ENCODE data around the gene TAAR8. TPM values are rescaled to one million over a fixed set of nuclear protein-coding genes. Genes with fewer than 3 reads are reported as not detected.

Gene TAAR8
- total RNA-seq = not detected

GRCh38 chr6:132552372-132552771 is at the start of gene TAAR8:
TAAR8 (plus strand) TSS chr6:132552672; CDS start chr6:132552693, 21 bp downstream.

DNA sequence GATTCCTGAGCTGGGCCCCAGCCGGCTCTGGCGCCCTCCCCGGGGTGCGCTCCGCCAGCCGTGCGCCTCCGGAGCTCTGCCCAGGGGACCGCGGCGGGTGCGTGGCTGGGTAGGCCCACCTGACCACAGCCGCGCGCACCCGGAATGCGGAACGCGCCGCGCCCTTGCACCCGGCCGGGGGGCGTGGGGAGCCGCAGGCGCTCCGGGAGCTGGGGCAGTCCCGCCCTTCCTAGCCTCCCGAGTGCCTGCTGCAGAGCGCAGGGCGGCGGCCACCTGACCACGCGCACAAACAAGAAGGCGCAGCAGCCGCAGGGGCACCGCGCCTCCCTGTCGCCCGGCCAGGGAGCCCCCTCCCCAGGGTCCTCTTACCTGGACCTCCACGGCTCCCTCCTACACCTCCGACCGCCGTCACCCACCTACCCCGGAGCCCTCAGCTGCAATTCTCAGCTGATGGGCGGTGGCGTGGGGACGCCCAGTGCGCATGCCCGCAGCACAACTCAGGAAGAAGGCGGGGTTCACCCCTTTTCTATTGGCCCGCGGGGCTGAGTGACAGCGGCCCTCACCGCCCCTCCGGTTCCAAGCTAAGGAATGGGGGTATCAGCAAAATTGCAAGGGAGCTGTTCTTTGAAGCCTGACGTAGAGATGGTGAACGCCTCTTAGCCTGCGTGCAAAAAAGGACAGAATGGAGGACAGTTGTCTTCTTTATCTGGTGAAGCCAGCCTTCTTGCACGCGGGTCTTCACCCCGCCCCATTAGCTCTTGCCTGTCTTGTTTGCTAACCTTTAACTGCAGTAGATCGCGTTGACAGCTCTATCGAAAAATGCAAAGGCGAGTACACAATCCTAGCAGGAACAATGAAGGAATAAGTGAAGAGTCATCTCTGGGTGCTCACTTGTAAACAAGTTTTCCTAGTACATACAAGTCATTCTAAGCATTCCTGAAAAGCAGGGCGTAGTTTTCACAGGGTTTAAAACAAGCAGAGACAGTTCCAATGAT is 39.5 kb upstream of the TAAR8 start, which contains the start of gene STX7:
Gene STX7 (minus strand): TSS at position 479 of the 995 bp plus-strand sequence. CDS start 9,586 bp downstream, outside the sequence.

DNA sequence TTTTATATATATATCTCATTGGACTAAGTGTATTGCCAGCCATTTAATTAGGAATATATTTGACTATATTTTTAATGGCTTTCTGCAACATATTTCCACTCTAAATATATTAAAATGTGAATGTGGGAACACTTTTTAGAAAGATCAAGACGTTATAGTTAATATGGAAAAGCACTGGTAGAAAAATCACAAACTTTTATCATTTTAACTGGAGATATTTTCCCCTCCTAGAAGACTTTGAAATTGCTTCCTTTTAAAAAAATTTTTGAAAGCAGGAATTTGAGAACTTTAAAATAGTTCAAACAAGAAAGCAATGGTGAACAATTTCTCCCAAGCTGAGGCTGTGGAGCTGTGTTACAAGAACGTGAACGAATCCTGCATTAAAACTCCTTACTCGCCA is 14.5 kb upstream of the TAAR8 start, which contains the start of gene TAAR9:
Gene TAAR9 (plus strand): TSS at position 301 of the 400 bp plus-strand sequence. CDS start 13 bp downstream, at position 314.

DNA sequence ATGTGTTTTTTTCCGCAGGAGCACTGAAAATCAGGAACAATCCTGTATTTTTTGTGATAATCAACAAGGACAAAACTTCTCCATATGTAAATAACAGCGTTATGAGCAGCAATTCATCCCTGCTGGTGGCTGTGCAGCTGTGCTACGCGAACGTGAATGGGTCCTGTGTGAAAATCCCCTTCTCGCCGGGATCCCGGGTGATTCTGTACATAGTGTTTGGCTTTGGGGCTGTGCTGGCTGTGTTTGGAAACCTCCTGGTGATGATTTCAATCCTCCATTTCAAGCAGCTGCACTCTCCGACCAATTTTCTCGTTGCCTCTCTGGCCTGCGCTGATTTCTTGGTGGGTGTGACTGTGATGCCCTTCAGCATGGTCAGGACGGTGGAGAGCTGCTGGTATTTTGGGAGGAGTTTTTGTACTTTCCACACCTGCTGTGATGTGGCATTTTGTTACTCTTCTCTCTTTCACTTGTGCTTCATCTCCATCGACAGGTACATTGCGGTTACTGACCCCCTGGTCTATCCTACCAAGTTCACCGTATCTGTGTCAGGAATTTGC is 17.8 kb downstream of the TAAR8 start, which contains the start of gene TAAR6:
Gene TAAR6 (plus strand): TSS at position 102 of the 557 bp plus-strand sequence. CDS start 0 bp downstream, at position 102.

GRCh38 chr6:132589454-132589853 is 37.0 kb downstream of the TAAR8 start, which contains the start of gene TAAR5:
TAAR5 (minus strand) TSS chr6:132589741; CDS start chr6:132589686, 55 bp downstream.

Small RNA genes within 50 kb of the gene (small RNA-seq; reads per million reads assigned to genes)
- 0 reads per million in 2 donors for gene TAAR7P

Other genes with a start within 250 kb of the TAAR8 start
- gene MOXD1, start 151.2 kb upstream of the TAAR8 start, total RNA-seq = 10 to 100 TPM; 37.9 to 39.3 TPM
- 10 to 100 TPM; 67.3 to 92.9 TPM for gene STX7, start 39.6 kb upstream of the TAAR8 start, total RNA-seq
- not detected for gene TAAR9, start 14.4 kb upstream of the TAAR8 start, total RNA-seq
- not detected for gene TAAR6, start 17.6 kb downstream of the TAAR8 start, total RNA-seq
- gene TAAR5, start 37.1 kb downstream of the TAAR8 start, total RNA-seq = not detected
- not detected for gene TAAR2, start 71.6 kb downstream of the TAAR8 start, total RNA-seq
- gene TAAR1, start 106.5 kb downstream of the TAAR8 start, total RNA-seq = not detected
- not detected for gene VNN1, start 161.4 kb downstream of the TAAR8 start, total RNA-seq
- gene VNN2, start 205.2 kb downstream of the TAAR8 start, total RNA-seq = not detected
- gene SLC18B1, start 246.0 kb downstream of the TAAR8 start, total RNA-seq = 100 to 1,000 TPM; 116 to 134 TPM

All from melanocyte of skin (primary cell).